H1 (cell line): ENCODE results near the gene HMCN1. TPM values are rescaled to one million over a fixed set of nuclear protein-coding genes. Genes with fewer than 3 reads are reported as not detected.

Source experiments
- CTCF ChIA-PET: fragments of 300-600 bp; sonication (Branson Sonifier 250); formaldehyde crosslinking; loops from one replicate; lab custom pipeline; 2021; ENCODE audit not compliant: partially characterized antibody; lab: Charles Lee
- POLR2A ChIA-PET: fragments of 300-600 bp; sonication (Branson Sonifier 250); formaldehyde crosslinking; loops from one replicate; lab custom pipeline; 2021; ENCODE audit warnings: inconsistent platforms; ENCODE audit not compliant: partially characterized antibody; lab: Charles Lee
- DNase-seq, 2 experiments: peaks; one replicate each; pipeline versions ENCODE4 v3.0.0 to v3.0.0-alpha.2; 2010 to 2022; ENCODE audit warnings: low spot score in 2 of 2, low read depth in 1 of 2, mixed read lengths in 1 of 2
- FAIRE-seq: peaks from 2 replicates; lab custom pipeline; 2011; peaks lifted over from hg19 to GRCh38; lab: Jason Lieb, UNC
- H2AFZ ChIP-seq: 2 replicates; pipeline ENCODE4 v1.8.1; 2012; ENCODE audit warnings: low read length, inconsistent platforms
- H2AK5ac ChIP-seq: 2 replicates; pipeline ENCODE4 v1.6.1; 2013; ENCODE audit warnings: low read depth, low read length
- H2BK120ac ChIP-seq: replicated peaks from 2 replicates; pipeline ENCODE3; 2013; ENCODE audit warnings: low read depth, low read length, inconsistent platforms
- H2BK12ac ChIP-seq: 2 replicates; pipeline ENCODE4 v1.6.1; 2013; ENCODE audit warnings: low read depth, low read length
- H2BK15ac ChIP-seq: 2 replicates; pipeline ENCODE4 v1.6.1; 2013; ENCODE audit warnings: low read length
- H2BK20ac ChIP-seq: 2 replicates; pipeline ENCODE4 v1.6.1; 2013; ENCODE audit warnings: low read length
- H2BK5ac ChIP-seq: 2 replicates; pipeline ENCODE4 v1.6.1; 2013; ENCODE audit warnings: low read depth, low read length
- H3K14ac ChIP-seq: 2 replicates; pipeline ENCODE4 v1.6.1; 2013; ENCODE audit warnings: inconsistent platforms; ENCODE audit not compliant: insufficient read length
- H3K18ac ChIP-seq: 2 replicates; pipeline ENCODE4 v1.6.1; 2013; ENCODE audit warnings: low read length; ENCODE audit errors: extremely low read depth
- H3K23ac ChIP-seq: 2 replicates; pipeline ENCODE4 v1.6.1; 2013; ENCODE audit warnings: inconsistent platforms; ENCODE audit not compliant: insufficient read length
- H3K23me2 ChIP-seq: 2 replicates; pipeline ENCODE4 v1.6.1; 2013; ENCODE audit warnings: low read depth, low read length
- H3K27ac ChIP-seq: 2 replicates; pipeline ENCODE4 v1.6.1; 2011; ENCODE audit warnings: low read depth, low read length, inconsistent platforms
- H3K27me3 ChIP-seq, 4 experiments: replicated peaks in 1 of 4; 1 replicate in 1 of 4; 2 replicates in 3 of 4; pipeline versions ENCODE4 v1.6.1 to v1.8.1; 2011 to 2013; ENCODE audit warnings: low read length in 3 of 4, mild to moderate bottlenecking in 3 of 4, inconsistent platforms in 2 of 4, mixed read lengths in 2 of 4, moderate library complexity in 1 of 4; ENCODE audit not compliant: control insufficient read depth in 3 of 4, insufficient read depth in 3 of 4; ENCODE audit errors: extremely low read depth in 1 of 4
- H3K36me3 ChIP-seq, 4 experiments: 2 replicates each; pipeline versions ENCODE4 v1.6.1 to v1.8.1; 2011 to 2013; ENCODE audit warnings: mild to moderate bottlenecking in 4 of 4, low read length in 3 of 4, moderate library complexity in 2 of 4, control low read depth in 1 of 4, inconsistent platforms in 1 of 4; ENCODE audit not compliant: insufficient read depth in 4 of 4, control insufficient read depth in 2 of 4
- H3K4ac ChIP-seq: replicated peaks from 2 replicates; pipeline ENCODE3; 2013; ENCODE audit warnings: low read length, low read depth, mixed read lengths, inconsistent platforms; ENCODE audit not compliant: insufficient read length
- H3K4me1 ChIP-seq, 4 experiments: replicated peaks in 1 of 4; 1 replicate in 1 of 4; 2 replicates in 3 of 4; pipeline versions ENCODE4 v1.6.1 to v1.8.1; 2011 to 2013; ENCODE audit warnings: low read length in 3 of 4, inconsistent platforms in 2 of 4, mixed read lengths in 1 of 4; ENCODE audit not compliant: insufficient read depth in 4 of 4, control insufficient read depth in 3 of 4
- H3K4me2 ChIP-seq, 2 experiments: 2 replicates each; pipeline versions ENCODE4 v1.6.1 to v1.8.1; 2011 to 2013; ENCODE audit warnings: low read depth in 2 of 2, low read length in 2 of 2, control low read depth in 1 of 2, inconsistent platforms in 1 of 2, mild to moderate bottlenecking in 1 of 2; ENCODE audit not compliant: insufficient read depth in 1 of 2
- H3K4me3 ChIP-seq, 4 experiments: fragments of 200-600, 300-600 bp in 1 of 4; sonication (generic), shearing (Covaris generic), sonication (Bioruptor Twin) in 1 of 4; 2 replicates each; pipeline versions ENCODE4 v1.5.1 to v1.8.1; 2011 to 2016; ENCODE audit warnings: low read length in 4 of 4, low read depth in 3 of 4, control low read depth in 2 of 4, inconsistent platforms in 2 of 4, mild to moderate bottlenecking in 2 of 4, mixed read lengths in 1 of 4, moderate library complexity in 1 of 4; ENCODE audit not compliant: insufficient read depth in 2 of 4; ENCODE audit errors: extremely low read depth in 1 of 4
- H3K56ac ChIP-seq: replicated peaks from 2 replicates; pipeline ENCODE3; 2013; ENCODE audit warnings: low read depth, mild to moderate bottlenecking, mixed read lengths, low read length, inconsistent platforms; ENCODE audit not compliant: insufficient read length
- H3K79me1 ChIP-seq: 2 replicates; pipeline ENCODE4 v1.6.1; 2013; ENCODE audit warnings: low read depth, low read length, control low read depth
- H3K79me2 ChIP-seq, 2 experiments: 2 replicates each; pipeline versions ENCODE4 v1.6.1 to v1.8.1; 2012 to 2013; ENCODE audit warnings: low read length in 2 of 2, mild to moderate bottlenecking in 2 of 2, inconsistent platforms in 1 of 2; ENCODE audit not compliant: insufficient read depth in 2 of 2, control insufficient read depth in 1 of 2
- H3K9ac ChIP-seq, 4 experiments: replicated peaks in 1 of 4; 1 replicate in 1 of 4; 2 replicates in 3 of 4; pipeline versions ENCODE4 v1.6.1 to v1.8.1; 2011 to 2013; ENCODE audit warnings: low read depth in 3 of 4, low read length in 3 of 4, control low read depth in 2 of 4, mild to moderate bottlenecking in 2 of 4, moderate library complexity in 2 of 4, inconsistent platforms in 1 of 4; ENCODE audit errors: extremely low read depth in 1 of 4
- H3K9me3 ChIP-seq, 2 experiments: 2 replicates each; pipeline versions ENCODE4 v1.6.1 to v1.8.1; 2012 to 2013; ENCODE audit warnings: mild to moderate bottlenecking in 2 of 2, moderate library complexity in 2 of 2, control low read depth in 1 of 2, inconsistent platforms in 1 of 2, low read depth in 1 of 2, low read length in 1 of 2, mixed read lengths in 1 of 2; ENCODE audit not compliant: insufficient read depth in 2 of 2
- H4K20me1 ChIP-seq, 2 experiments: replicated peaks in 1 of 2; 2 replicates each; pipeline versions ENCODE3 to v1.8.1; 2011 to 2013; ENCODE audit warnings: inconsistent platforms in 2 of 2, low read length in 2 of 2, mild to moderate bottlenecking in 1 of 2; ENCODE audit not compliant: insufficient read depth in 2 of 2, control insufficient read depth in 1 of 2
- H4K5ac ChIP-seq: 2 replicates; pipeline ENCODE4 v1.6.1; 2013; ENCODE audit warnings: low read length, low read depth, mixed read lengths, inconsistent platforms; ENCODE audit not compliant: insufficient read length
- H4K8ac ChIP-seq: 2 replicates; pipeline ENCODE4 v1.8.0; 2013; ENCODE audit warnings: mild to moderate bottlenecking, moderate library complexity, low read length, inconsistent platforms; ENCODE audit not compliant: insufficient read depth; ENCODE audit errors: extremely low read depth
- H4K91ac ChIP-seq: replicated peaks from 2 replicates; pipeline ENCODE3; 2013; ENCODE audit warnings: low read length, mixed read lengths, inconsistent platforms; ENCODE audit not compliant: insufficient read length
- BACH1 ChIP-seq: IDR thresholded peaks from 2 replicates; pipeline ENCODE4 v1.6.1; 2012; ENCODE audit warnings: low read length, improper control_type of control experiment
- EP300 ChIP-seq, 2 experiments: IDR thresholded peaks; 1 replicate in 1 of 2; 2 replicates in 1 of 2; pipeline ENCODE4 v1.6.1; 2011 to 2012; ENCODE audit warnings: low read depth in 2 of 2, low read length in 2 of 2, mild to moderate bottlenecking in 2 of 2, borderline replicate concordance in 1 of 2, inconsistent platforms in 1 of 2, moderate library complexity in 1 of 2
- HDAC2 ChIP-seq, 2 experiments: fragments of 300-600 bp in 1 of 2; sonication (generic) in 1 of 2; IDR thresholded peaks; 2 replicates each; pipeline ENCODE4 v1.6.1; 2011 to 2012; ENCODE audit warnings: low read depth in 2 of 2, low read length in 2 of 2, mild to moderate bottlenecking in 2 of 2, moderate library complexity in 2 of 2, borderline replicate concordance in 1 of 2, inconsistent platforms in 1 of 2
- NANOG ChIP-seq: IDR thresholded peaks from 2 replicates; pipeline ENCODE4 v1.6.1; 2011; ENCODE audit warnings: low read length, low read depth, mild to moderate bottlenecking, inconsistent platforms; ENCODE audit not compliant: insufficient read depth, poor library complexity, severe bottlenecking
- NRF1 ChIP-seq: IDR thresholded peaks from 2 replicates; pipeline ENCODE4 v1.6.1; 2011; ENCODE audit warnings: mild to moderate bottlenecking, low read depth, low read length, improper control_type of control experiment
- PHF8 ChIP-seq: fragments of 200-600 bp; sonication (generic); conservative IDR thresholded peaks from 2 replicates; pipeline ENCODE4 v1.7.1; 2012; ENCODE audit warnings: low read depth, mild to moderate bottlenecking, inconsistent platforms, low read length, moderate library complexity
- POLR2AphosphoS5 ChIP-seq: IDR thresholded peaks from 2 replicates; pipeline ENCODE4 v1.6.1; 2011; ENCODE audit warnings: low read depth, low read length
- RAD21 ChIP-seq, 2 experiments: IDR thresholded peaks in 1 of 2; conservative IDR thresholded peaks in 1 of 2; 2 replicates each; pipeline ENCODE4 v1.6.1; 2011; ENCODE audit warnings: low read depth in 2 of 2, low read length in 2 of 2, improper control_type of control experiment in 1 of 2, inconsistent platforms in 1 of 2, mild to moderate bottlenecking in 1 of 2, moderate library complexity in 1 of 2
- SP1 ChIP-seq: IDR thresholded peaks from 2 replicates; pipeline ENCODE4 v1.6.1; 2011; ENCODE audit warnings: low read depth, low read length
- SRF ChIP-seq: IDR thresholded peaks from 2 replicates; pipeline ENCODE4 v1.6.1; 2011; ENCODE audit warnings: mild to moderate bottlenecking, low read depth, low read length, moderate library complexity
- SUZ12 ChIP-seq: fragments of 200-600 bp; sonication (generic); IDR thresholded peaks from 2 replicates; pipeline ENCODE4 v1.6.1; 2012; ENCODE audit warnings: mild to moderate bottlenecking, inconsistent platforms, low read length, moderate library complexity, mixed read lengths
- WGBS, 2 experiments: shearing (Covaris generic) in 1 of 2; methylation state at CpG; one replicate each; pipeline versions ENCODE4 v1.1.6 to v1.1.7; 2013 to 2015; ENCODE audit warnings: low lambda C conversion rate in 2 of 2, mixed read lengths in 2 of 2, inconsistent platforms in 1 of 2, low coverage in 1 of 2, missing lambda C conversion rate in 1 of 2; ENCODE audit not compliant: insufficient replicate concordance in 2 of 2, insufficient coverage in 1 of 2, insufficient read length in 1 of 2; ENCODE audit errors: extremely low coverage in 1 of 2, missing lambda C conversion rate in 1 of 2; 5-methylcytosine and 5-hydroxymethylcytosine counted together
- polyA plus RNA-seq, 7 experiments: library from polyadenylated mRNA; depleted of rRNA in 3 of 7; stranded (reverse) in 5 of 7; unstranded in 2 of 7; fragments of >200 nt in 5 of 7; fragments of 200-250 nt in 2 of 7; gene quantifications; 1 replicate in 5 of 7; 2 replicates in 1 of 7; 4 replicates in 1 of 7; pipeline versions ENCODE4 v1.2.1 to v1.2.3, GENCODE V29; 2011 to 2013; ENCODE audit warnings: missing spikeins in 2 of 7, mixed read lengths in 2 of 7
- total RNA-seq: library from RNA; stranded (reverse); fragmentation: NEBNext Ultra II Directional; extraction: Animal tissue kit (Norgen Biotek cat#: 25700); gene quantifications from 2 replicates; pipeline ENCODE4 v1.2.1, GENCODE V29; 2021
- TF ChIP-seq, protein P1 (sequence below): IDR thresholded peaks from 2 replicates; pipeline ENCODE4 v1.6.1; 2012; ENCODE audit warnings: inconsistent platforms

HMCN1 gene
- total and polyA plus RNA-seq, 2 of the 8 experiments (the other 6 are each of a cell fraction or from before 2014, with no cell fraction given), result 13.8 to 14.6 TPM

DNA sequence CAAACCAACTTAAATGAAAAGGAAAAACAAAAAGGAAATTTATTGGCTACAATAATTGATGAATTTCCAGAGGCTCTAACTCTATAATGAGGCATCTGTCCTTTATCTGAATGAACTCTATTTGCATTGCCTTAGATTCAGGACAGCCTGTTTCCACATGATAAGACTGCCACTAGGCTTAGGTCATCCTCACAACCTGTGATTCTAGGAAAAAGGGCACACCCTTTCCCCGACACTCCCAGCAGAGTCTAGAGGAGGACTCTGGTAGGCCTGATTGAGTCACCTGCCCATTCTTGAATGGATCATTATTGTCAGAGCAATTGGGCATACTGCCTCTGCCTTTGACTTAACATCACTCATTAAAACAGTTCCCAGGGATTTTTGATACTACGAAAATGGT, 378.1 kb downstream of the HMCN1 start:
- no peak overlapping the region for H3K4me3 ChIP-seq
- CTCF ChIA-PET, result no interaction called here
- H3K23me2 ChIP-seq, result no peaks in the 10 kb centered on the region
- no peak overlapping the region for H4K91ac ChIP-seq
- H4K8ac ChIP-seq, result no peak overlapping the region
- no peaks in the 10 kb centered on the region for H3K4me1 ChIP-seq
- POLR2A ChIA-PET, result no interaction called here
- no peak overlapping the region for H2AFZ ChIP-seq
- no peak overlapping the region for H3K14ac ChIP-seq
- H3K36me3 ChIP-seq, result no peaks in the 10 kb centered on the region
- no peak overlapping the region for H2BK15ac ChIP-seq
- H3K23ac ChIP-seq, result no peak overlapping the region
- H3K9me3 ChIP-seq, result no peaks in the 10 kb centered on the region
- no peak overlapping the region for H2BK20ac ChIP-seq
- H4K20me1 ChIP-seq, result no peaks in the 10 kb centered on the region
- no peaks in the 10 kb centered on the region for H3K27me3 ChIP-seq
- 86% methylated on average over 2 of the region's 2 CpGs; no CpG with 5 or more reads in 1 of the 2 experiments for WGBS, 2 experiments
- H2AK5ac ChIP-seq, result no peak overlapping the region
- FAIRE-seq (no peak), DNase-seq (no peak)
- H3K27ac ChIP-seq, result no peak overlapping the region
- no peak overlapping the region for H4K5ac ChIP-seq
- H2BK12ac ChIP-seq, result no peak overlapping the region
- no peak overlapping the region for H3K18ac ChIP-seq
- no peak overlapping the region for H3K4me2 ChIP-seq
- H2BK120ac ChIP-seq, result no peak overlapping the region
- no peak overlapping the region for H3K4ac ChIP-seq
- H2BK5ac ChIP-seq, result no peak overlapping the region
- no peaks in the 10 kb centered on the region for H3K79me2 ChIP-seq
- H3K79me1 ChIP-seq, result no peaks in the 10 kb centered on the region
- H3K56ac ChIP-seq, result no peak overlapping the region
- no peak overlapping the region for H3K9ac ChIP-seq
- no peak for TF ChIP-seq PHF8
- TF ChIP-seq EP300 (IDR thresholded peaks at IDR 0.05; ENCODE audit: borderline replicate concordance in 1 of 2, low read depth in 2 of 2, low read length in 2 of 2), result no peak
- no peak for TF ChIP-seq SP1
- TF ChIP-seq NANOG, result no peak
- TF ChIP-seq SRF, result no peak
- TF ChIP-seq SUZ12, result no peak
- no peak for TF ChIP-seq NRF1
- TF ChIP-seq BACH1, result no peak
- no peak for TF ChIP-seq POLR2AphosphoS5
- TF ChIP-seq HDAC2 (IDR thresholded peaks at IDR 0.05; ENCODE audit: borderline replicate concordance in 1 of 2, low read depth in 2 of 2, low read length in 2 of 2), result no peak
- TF ChIP-seq, protein P1, sequence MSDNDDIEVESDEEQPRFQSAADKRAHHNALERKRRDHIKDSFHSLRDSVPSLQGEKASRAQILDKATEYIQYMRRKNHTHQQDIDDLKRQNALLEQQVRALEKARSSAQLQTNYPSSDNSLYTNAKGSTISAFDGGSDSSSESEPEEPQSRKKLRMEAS, result no peak
- TF ChIP-seq RAD21 (IDR thresholded peaks at IDR 0.05 in 1 of 2, conservative IDR thresholded peaks at IDR 0.05 in 1 of 2; ENCODE audit: low read depth in 2 of 2, low read length in 2 of 2), result no peak
